GM18951 (cell line): Measurements from ENCODE around the gene GDPGP1.
"Not testable (repeated sequence)": the region's sequence is repeated elsewhere in the genome, so short reads cannot be mapped to it uniquely, and the experiment has no call there.

Experiments used
- POLR2A ChIP-seq: IDR thresholded peaks from 4 replicates; pipeline ENCODE4 v1.6.1; 2011; ENCODE audit warnings: mild to moderate bottlenecking; ENCODE audit not compliant: insufficient read length, insufficient read depth; ENCODE audit errors: extremely low read depth
- in situ Hi-C: fragments of 300-500 bp; cut with MboI; formaldehyde crosslinking; loops from one replicate; pipeline ENCODE4 v1.12.0; 2022; ENCODE audit warnings: low sequenced_read_pairs, mixed read lengths, inconsistent platforms; ENCODE audit not compliant: unreplicated experiment

Gene GDPGP1

DNA sequence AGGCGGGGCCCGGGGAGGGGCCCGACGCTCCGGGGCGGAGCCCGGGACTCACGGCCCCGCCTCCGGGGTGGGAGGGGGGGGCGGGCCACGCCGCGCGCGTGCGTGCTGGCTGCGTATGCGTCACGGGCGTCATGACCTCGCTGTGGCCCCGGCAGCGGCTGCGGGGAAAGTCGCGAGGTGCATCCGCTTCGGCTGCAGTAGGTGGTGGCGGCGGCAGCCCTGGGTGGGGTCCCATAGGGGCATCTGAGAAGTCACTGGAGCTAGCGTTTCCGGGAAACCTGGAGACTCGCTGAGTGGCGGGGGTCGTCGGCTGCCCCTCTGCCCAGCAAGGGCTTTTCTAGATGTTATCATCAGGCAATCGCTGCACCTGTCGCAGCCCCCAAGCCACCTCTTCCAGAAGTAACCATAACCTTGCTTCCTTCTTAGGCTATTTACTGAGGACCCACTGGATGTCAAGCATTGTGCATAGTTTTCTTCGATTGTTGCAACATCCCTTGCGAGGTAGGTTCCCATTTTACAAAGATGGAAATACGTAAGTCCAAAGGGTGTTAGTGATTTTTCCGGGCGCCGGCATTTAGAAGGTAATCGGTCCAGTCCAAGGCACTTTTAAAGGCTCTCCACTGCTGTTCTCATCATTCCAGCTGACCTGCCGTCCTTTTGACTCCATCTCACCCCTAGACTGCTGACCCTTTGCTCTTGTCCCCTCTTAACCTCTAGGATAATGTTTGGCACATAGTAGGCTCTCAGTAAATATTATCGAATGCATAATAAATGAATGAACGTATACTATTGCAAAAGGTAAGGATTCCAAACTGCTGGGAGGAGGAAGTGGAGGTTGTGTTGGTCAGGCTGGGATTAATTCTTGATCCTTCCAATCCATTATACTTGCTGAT is at the start of gene GDPGP1:
TSS of gene GDPGP1 (plus strand) at position 114 of the 893 bp plus-strand sequence. CDS start 6,700 bp downstream, outside the sequence.
- peak; percentile 92 for TF ChIP-seq POLR2A
- in situ Hi-C loops: no loop called here

- in situ Hi-C loops: no loop called here
- TF ChIP-seq POLR2A: peak; percentile 48
Measured at GRCh38 chr15:90184786-90185704, 49.0 kb upstream of the GDPGP1 start.

GRCh38 chr15:90187257-90187868 is 46.6 kb upstream of the GDPGP1 start:
- TF ChIP-seq POLR2A: no peak
- in situ Hi-C loops: no loop called here

DNA sequence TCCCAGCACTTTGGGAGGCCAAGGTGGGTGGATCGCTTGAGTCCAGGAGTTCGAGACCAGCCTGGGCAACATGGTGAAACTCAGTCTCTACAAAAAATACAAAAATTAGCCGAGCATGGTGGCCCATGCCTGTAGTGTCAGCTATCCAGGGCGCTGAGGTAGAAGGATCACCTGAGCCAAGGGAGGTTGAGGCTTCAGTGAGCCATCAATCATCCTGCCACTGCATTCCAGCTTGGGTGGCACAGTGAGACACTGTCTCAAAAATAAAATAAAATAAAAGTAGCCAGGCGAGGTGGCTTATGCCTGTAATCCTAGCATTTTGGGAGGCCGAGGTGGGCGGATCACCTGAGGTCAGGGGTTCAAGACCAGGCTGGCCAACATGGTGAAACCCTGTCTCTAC is 45.9 kb upstream of the GDPGP1 start:
- in situ Hi-C loops: not testable (repeated sequence)

DNA sequence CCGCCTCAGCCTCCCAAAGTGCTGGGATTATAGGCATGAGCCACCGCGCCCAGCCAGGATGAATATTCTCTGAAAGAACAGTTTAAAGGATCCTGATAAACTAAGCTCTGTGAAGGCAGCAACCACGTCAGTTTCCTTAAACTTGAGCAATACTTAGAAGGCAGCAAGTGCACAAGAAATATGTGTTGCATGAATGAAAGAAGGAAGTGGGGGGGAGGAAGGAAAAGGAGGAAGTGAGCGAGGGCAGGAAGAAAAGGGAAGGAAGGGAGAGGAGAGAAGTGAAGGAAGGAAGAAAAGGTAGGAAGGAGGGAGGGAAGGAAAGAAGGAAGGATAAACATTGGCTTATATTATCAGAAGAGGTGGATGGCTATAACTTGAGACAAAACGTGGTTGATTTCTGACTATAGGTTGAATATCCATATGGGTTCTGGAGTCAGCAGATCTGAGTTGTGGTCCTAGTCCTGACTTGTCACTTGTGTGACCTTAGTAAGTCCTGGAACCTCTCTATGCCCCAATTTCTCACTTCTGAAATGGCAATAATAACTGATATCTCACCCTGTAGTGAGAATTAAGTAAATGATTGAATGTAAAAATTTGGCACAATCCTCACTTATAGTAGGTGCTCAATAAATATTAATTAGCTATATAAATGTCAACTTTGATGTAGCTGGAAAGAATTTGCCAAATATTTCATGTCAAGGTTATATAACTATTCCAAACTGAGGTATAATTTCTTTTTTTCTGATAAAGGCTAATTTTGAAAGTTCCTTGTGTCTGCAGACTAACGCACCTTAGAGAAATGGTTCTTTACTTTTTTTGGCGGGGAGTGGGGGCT is 44.9 kb upstream of the GDPGP1 start:
- in situ Hi-C loops: no loop called here
- no peak for TF ChIP-seq POLR2A

GRCh38 chr15:90189781-90190467 is 44.1 kb upstream of the GDPGP1 start:
- no peak for TF ChIP-seq POLR2A
- in situ Hi-C loops: no loop called here

GRCh38 chr15:90190606-90191343 is 43.2 kb upstream of the GDPGP1 start:
- no peak for TF ChIP-seq POLR2A
- in situ Hi-C loops: no loop called here

GRCh38 chr15:90191344-90191687 is 42.7 kb upstream of the GDPGP1 start:
- TF ChIP-seq POLR2A: no peak
- in situ Hi-C loops: no loop called here

DNA sequence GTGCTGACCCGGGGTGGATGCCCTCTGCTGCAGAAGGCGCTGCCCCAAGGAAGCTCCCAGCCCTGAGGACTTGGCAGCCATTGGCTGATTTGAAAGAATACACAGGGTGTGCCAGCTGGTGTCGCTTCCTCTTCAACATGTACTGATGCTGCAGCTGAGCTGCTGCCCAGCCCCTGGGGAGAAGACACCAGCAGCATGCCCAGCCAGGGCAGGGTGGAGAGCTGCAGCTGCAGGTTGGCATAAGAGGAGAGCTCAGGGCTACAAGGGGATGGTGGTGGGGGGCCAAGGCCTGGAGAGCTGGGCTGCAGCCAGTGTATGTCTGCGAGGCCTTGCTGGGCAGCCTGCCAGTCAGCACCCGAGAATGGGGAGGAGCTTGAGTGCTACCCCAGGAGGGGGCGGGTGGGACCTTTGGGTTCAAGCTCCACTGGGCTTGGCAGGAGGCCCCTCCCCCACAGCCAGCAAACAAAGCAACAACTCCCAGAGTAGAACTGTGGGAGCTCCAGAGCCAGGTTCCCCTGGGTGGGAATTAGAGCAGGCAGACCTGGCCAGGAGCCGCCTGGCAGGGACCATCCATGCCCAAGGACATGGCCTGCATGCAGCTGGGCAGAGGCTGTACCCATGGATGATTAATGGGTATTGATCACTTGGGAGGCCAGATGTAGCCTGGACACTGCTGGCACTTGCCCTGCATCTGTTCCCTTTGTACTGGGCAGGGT is 42.1 kb upstream of the GDPGP1 start:
- in situ Hi-C loops: no loop called here
- peak; percentile 56 for TF ChIP-seq POLR2A

GRCh38 chr15:90192961-90193786 is 40.8 kb upstream of the GDPGP1 start:
- no peak for TF ChIP-seq POLR2A
- in situ Hi-C loops: no loop called here
